Hematopoietic multipotent progenitor cell treated with erythropoietin and hydrocortisone succinate and interleukin-3 and kit ligand, for 17 days (in vitro differentiated cells): ENCODE data around the gene PANX2.

Experiments used
- DNase-seq: peaks from one replicate; pipeline ENCODE4 v3.0.0-alpha.2; 2015; ENCODE audit warnings: low spot score

The PANX2 gene

GRCh38 chr22:50171965-50172421 lies 1.5 kb downstream of the PANX2 start:
- DNase-seq, result no peak

- DNase-seq, result no peak
Measured at GRCh38 chr22:50173311-50173982, 2.9 kb downstream of the PANX2 start.

- no peak for DNase-seq
Measured at GRCh38 chr22:50173983-50174355, 3.4 kb downstream of the PANX2 start.

- DNase-seq, result no peak
Measured at GRCh38 chr22:50174382-50175190, 4.1 kb downstream of the PANX2 start.

GRCh38 chr22:50175191-50175461 lies 4.6 kb downstream of the PANX2 start:
- no peak for DNase-seq

GRCh38 chr22:50175921-50176849 lies 5.7 kb downstream of the PANX2 start:
- no peak for DNase-seq

GRCh38 chr22:50176850-50177536 lies 6.5 kb downstream of the PANX2 start:
- DNase-seq, result no peak

- no peak for DNase-seq
Measured at GRCh38 chr22:50177537-50178470, 7.3 kb downstream of the PANX2 start.

GRCh38 chr22:50178471-50178864 lies 7.9 kb downstream of the PANX2 start:
- no peak for DNase-seq

- no peak for DNase-seq
Measured at GRCh38 chr22:50178871-50179869, 8.6 kb downstream of the PANX2 start.

- no peak for DNase-seq
Measured at GRCh38 chr22:50179937-50180726, 9.6 kb downstream of the PANX2 start.

GRCh38 chr22:50180727-50181521 lies 10.4 kb downstream of the PANX2 start:
- DNase-seq, result no peak

- DNase-seq, result no peak
Measured at GRCh38 chr22:50182176-50183081, 11.9 kb downstream of the PANX2 start.

- no peak for DNase-seq
Measured at GRCh38 chr22:50183141-50183971, 12.8 kb downstream of the PANX2 start.

GRCh38 chr22:50184004-50184901 lies 13.7 kb downstream of the PANX2 start:
- no peak for DNase-seq
